Spleen (tissue), 7 donors: ENCODE results near the gene TTN.

Experiments
- POLR2A ChIP-seq, 3 donors: fragments of 450-650 bp; IDR thresholded peaks; one replicate each; pipeline ENCODE4 v1.5.1; 2017; ENCODE audit warnings: antibody characterized with exemption in 3 of 3, mild to moderate bottlenecking in 1 of 3
- POLR2AphosphoS5 ChIP-seq, 3 donors: sonication (generic); formaldehyde crosslinking; IDR thresholded peaks; one replicate each; pipeline ENCODE4 v1.5.1; 2017; ENCODE audit warnings: antibody characterized with exemption in 3 of 3
- TF ChIP-seq, protein P1 (sequence below), 11 experiments: fragments of 200-600 bp in 7 of 11; fragments of 450-650 bp in 4 of 11; sonication (generic) in 4 of 11; IDR thresholded peaks in 8 of 11; conservative IDR thresholded peaks in 3 of 11; 1 replicate in 7 of 11; 2 replicates in 4 of 11; pipeline versions ENCODE4 v1.4.0 to v1.8.0; 2016 to 2021; ENCODE audit warnings: antibody characterized with exemption in 11 of 11, inconsistent platforms in 4 of 11, mild to moderate bottlenecking in 1 of 11
- donor health status: DM: no; HTN: no; CAD: no; lungs with moderate emphysema.
- donor health status: DM: no; HTN: no; CAD: no.
- donor health status: DM: no; HTN: no; CAD: no.

DNA sequence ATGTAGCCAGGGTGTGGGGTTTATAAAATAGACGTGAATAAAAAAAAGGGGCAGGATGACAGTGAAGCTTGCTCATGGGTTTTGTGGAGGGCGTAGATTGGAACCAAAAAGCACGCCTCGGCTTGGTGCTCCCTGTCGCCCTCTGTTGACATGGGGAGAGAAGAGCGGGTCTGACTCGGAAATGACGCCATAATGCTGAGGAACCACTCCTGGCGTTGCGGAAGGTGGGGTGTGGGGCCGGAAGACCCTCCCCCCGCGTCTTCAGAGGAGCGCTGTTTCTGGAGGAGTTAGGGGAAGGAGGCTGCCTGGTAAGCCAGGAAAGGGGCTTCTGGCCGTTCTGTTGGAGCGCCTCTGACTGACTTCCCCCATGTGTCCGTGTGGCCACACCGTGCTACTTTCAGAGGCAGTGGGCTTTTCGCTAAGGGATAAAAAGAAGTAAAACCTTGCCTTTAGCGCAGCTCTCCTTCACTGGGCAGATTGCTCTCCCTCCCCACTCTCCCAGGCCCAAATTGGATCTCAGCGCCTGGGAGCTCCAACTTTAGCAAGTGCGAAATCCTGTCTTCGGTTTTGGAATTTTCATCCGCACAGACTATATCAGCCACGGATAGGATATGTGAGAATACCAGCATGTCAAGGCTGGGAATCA, 284.1 kb downstream of the TTN start:
- TF ChIP-seq, protein P1, sequence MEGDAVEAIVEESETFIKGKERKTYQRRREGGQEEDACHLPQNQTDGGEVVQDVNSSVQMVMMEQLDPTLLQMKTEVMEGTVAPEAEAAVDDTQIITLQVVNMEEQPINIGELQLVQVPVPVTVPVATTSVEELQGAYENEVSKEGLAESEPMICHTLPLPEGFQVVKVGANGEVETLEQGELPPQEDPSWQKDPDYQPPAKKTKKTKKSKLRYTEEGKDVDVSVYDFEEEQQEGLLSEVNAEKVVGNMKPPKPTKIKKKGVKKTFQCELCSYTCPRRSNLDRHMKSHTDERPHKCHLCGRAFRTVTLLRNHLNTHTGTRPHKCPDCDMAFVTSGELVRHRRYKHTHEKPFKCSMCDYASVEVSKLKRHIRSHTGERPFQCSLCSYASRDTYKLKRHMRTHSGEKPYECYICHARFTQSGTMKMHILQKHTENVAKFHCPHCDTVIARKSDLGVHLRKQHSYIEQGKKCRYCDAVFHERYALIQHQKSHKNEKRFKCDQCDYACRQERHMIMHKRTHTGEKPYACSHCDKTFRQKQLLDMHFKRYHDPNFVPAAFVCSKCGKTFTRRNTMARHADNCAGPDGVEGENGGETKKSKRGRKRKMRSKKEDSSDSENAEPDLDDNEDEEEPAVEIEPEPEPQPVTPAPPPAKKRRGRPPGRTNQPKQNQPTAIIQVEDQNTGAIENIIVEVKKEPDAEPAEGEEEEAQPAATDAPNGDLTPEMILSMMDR (IDR thresholded peaks at IDR 0.05 in 8 of 11, conservative IDR thresholded peaks at IDR 0.05 in 3 of 11) = peak; percentile 53 to 89 (median 77)
- no peak for TF ChIP-seq POLR2A (IDR thresholded peaks at IDR 0.05)
- peak; percentile 85 to 92 (median 89) for TF ChIP-seq POLR2AphosphoS5 (IDR thresholded peaks at IDR 0.05)
